HEK293 (cell line): ENCODE data around the gene SYCP2.
"Not testable (repeated sequence)": the region's sequence is repeated elsewhere in the genome, so short reads cannot be mapped to it uniquely, and the experiment has no call there.

Experiments used
- CTCF ChIA-PET: fragments of 350-600 bp; formaldehyde crosslinking; extraction: SDS; loops from one replicate; lab custom pipeline; 2021; ENCODE audit warnings: antibody characterized with exemption; lab: Yijun Ruan, JAX
- POLR2A ChIA-PET: fragments of 300-600 bp; formaldehyde crosslinking; extraction: SDS; loops from one replicate; lab custom pipeline; 2020; ENCODE audit warnings: antibody characterized with exemption, inconsistent platforms; lab: Yijun Ruan, JAX
- H3K27ac ChIP-seq: fragments of 200-500 bp; sonication (Bioruptor generic); 2 replicates; pipeline ENCODE4 v1.5.1; 2014; ENCODE audit warnings: low read depth, low read length, control low read depth, inconsistent platforms; ENCODE audit errors: extremely low read depth
- H3K36me3 ChIP-seq, 2 experiments: fragments of 200-500 bp in 1 of 2; sonication (Bioruptor generic) in 1 of 2; 1 replicate in 1 of 2; 2 replicates in 1 of 2; pipeline ENCODE4 v1.5.1; 2014 to 2017; ENCODE audit warnings: inconsistent platforms in 2 of 2, low read length in 2 of 2; ENCODE audit not compliant: control insufficient read depth in 2 of 2, insufficient read depth in 1 of 2
- H3K4me1 ChIP-seq: fragments of 200-500 bp; sonication (Bioruptor generic); 2 replicates; pipeline ENCODE4 v1.5.1; 2014; ENCODE audit warnings: mild to moderate bottlenecking, low read length, inconsistent platforms; ENCODE audit not compliant: control insufficient read depth, insufficient read depth
- H3K4me3 ChIP-seq: 2 replicates; pipeline ENCODE4 v1.5.1; 2011; ENCODE audit warnings: low read depth, mild to moderate bottlenecking, control low read depth, low read length, moderate library complexity
- H3K9me3 ChIP-seq: fragments of 200-500 bp; sonication (Bioruptor generic); 2 replicates; pipeline ENCODE4 v1.5.1; 2014; ENCODE audit warnings: low read depth, low read length, inconsistent platforms; ENCODE audit not compliant: control insufficient read depth, insufficient read depth
- KLF16 ChIP-seq: fragments of 450-650 bp; formaldehyde crosslinking; IDR thresholded peaks from 2 replicates; pipeline ENCODE4 v1.5.1; 2017; ENCODE audit warnings: missing biosample characterization, missing genetic modification characterization
- MZF1 ChIP-seq: fragments of 450-650 bp; formaldehyde crosslinking; IDR thresholded peaks from 2 replicates; pipeline ENCODE4 v1.5.1; 2017; ENCODE audit warnings: missing biosample characterization, missing genetic modification characterization, borderline replicate concordance
- PRDM4 ChIP-seq: fragments of 450-650 bp; formaldehyde crosslinking; IDR thresholded peaks from 2 replicates; pipeline ENCODE4 v1.5.1; 2017; ENCODE audit warnings: missing biosample characterization, missing genetic modification characterization
- SCRT1 ChIP-seq: fragments of 450-650 bp; formaldehyde crosslinking; IDR thresholded peaks from 2 replicates; pipeline ENCODE4 v1.5.1; 2016; ENCODE audit warnings: missing biosample characterization, missing genetic modification characterization, borderline replicate concordance
- SCRT2 ChIP-seq: fragments of 450-650 bp; formaldehyde crosslinking; IDR thresholded peaks from 2 replicates; pipeline ENCODE4 v1.5.1; 2016; ENCODE audit warnings: missing biosample characterization, missing genetic modification characterization
- TRIM28 ChIP-seq: IDR thresholded peaks from 2 replicates; pipeline ENCODE4 v1.6.1; 2011; ENCODE audit warnings: low read length, control low read depth, borderline replicate concordance
- ZNF146 ChIP-seq: fragments of 450-650 bp; formaldehyde crosslinking; IDR thresholded peaks from 2 replicates; pipeline ENCODE4 v1.5.1; 2016; ENCODE audit warnings: missing biosample characterization, missing genetic modification characterization
- ZNF302 ChIP-seq: fragments of 450-650 bp; formaldehyde crosslinking; IDR thresholded peaks from 2 replicates; pipeline ENCODE4 v1.5.1; 2016; ENCODE audit warnings: missing biosample characterization, missing genetic modification characterization, low read depth
- ZNF416 ChIP-seq: fragments of 450-650 bp; formaldehyde crosslinking; IDR thresholded peaks from 2 replicates; pipeline ENCODE4 v1.5.1; 2016; ENCODE audit warnings: missing biosample characterization, missing genetic modification characterization
- ZNF654 ChIP-seq: fragments of 450-650 bp; formaldehyde crosslinking; IDR thresholded peaks from 2 replicates; pipeline ENCODE4 v1.5.1; 2016; ENCODE audit warnings: low read depth, missing biosample characterization, missing genetic modification characterization

SYCP2 gene

GRCh38 chr20:59857966-59858365 lies 75.5 kb downstream of the SYCP2 start (continued):
- TF ChIP-seq ZNF302 (tag by site-specific recombination): no peak
- TF ChIP-seq ZNF416 (tag by site-specific recombination): no peak
- TF ChIP-seq PRDM4 (tag by site-specific recombination): no peak
- TF ChIP-seq, all 188 proteins: peak for 0

GRCh38 chr20:59856941-59857340 lies 76.5 kb downstream of the SYCP2 start:
- H3K27ac ChIP-seq, POLR2A ChIA-PET, H3K4me1 ChIP-seq, H3K9me3 ChIP-seq, CTCF ChIA-PET, H3K4me3 ChIP-seq, H3K36me3 ChIP-seq: not testable (repeated sequence)

GRCh38 chr20:59856526-59856925 lies 76.9 kb downstream of the SYCP2 start:
- peak; percentile 94 for TF ChIP-seq ZNF146 (tag by site-specific recombination)
- POLR2A ChIA-PET, H3K4me3 ChIP-seq, H3K9me3 ChIP-seq, H3K4me1 ChIP-seq, CTCF ChIA-PET, H3K36me3 ChIP-seq, H3K27ac ChIP-seq: not testable (repeated sequence)

- no peaks in the 10 kb centered on the region for H3K4me1 ChIP-seq
- POLR2A ChIA-PET: interaction anchor here (0.9 to 1.2 kb wide), 2 partner anchors 15 to 67 kb away, joined by 3 read pairs; no protein-coding TSS in a partner anchor
- no peaks in the 10 kb centered on the region for H3K9me3 ChIP-seq
- no peak overlapping the region for H3K27ac ChIP-seq
- H3K36me3 ChIP-seq: no peaks in the 10 kb centered on the region
- H3K4me3 ChIP-seq: no peak overlapping the region
- CTCF ChIA-PET: interaction anchor here (0.5 to 11.3 kb wide), 29 partner anchors 11 to 1063 kb away, joined by 3 to 233 read pairs (median 5); partner anchors contain the start of gene SYCP2
- TF ChIP-seq KLF16 (tag by site-specific recombination) (no peak), ZNF654 (tag by site-specific recombination) (peak; percentile 68)
These were observed 83.3 kb downstream of the SYCP2 start for GRCh38 chr20:59850018-59850641.

- TF ChIP-seq MZF1 (tag by site-specific recombination) (no peak), SCRT2 (tag by site-specific recombination) (peak; percentile 73), TRIM28 (no peak), PRDM4 (tag by site-specific recombination) (peak; percentile 51; the same call in 1 of the 2 replicates), SCRT1 (tag by site-specific recombination) (peak; percentile 23; the same call in 1 of the 2 replicates)
- Histone ChIP-seq H3K9me3 (no peaks in the 10 kb centered on the region), H3K4me3 (no peak overlapping the region), H3K36me3 (no peaks in the 10 kb centered on the region), H3K27ac (no peak overlapping the region), H3K4me1 (no peaks in the 10 kb centered on the region)
- POLR2A ChIA-PET: no interaction called here
- CTCF ChIA-PET: interaction anchor here (2.5 to 11.3 kb wide), 3 partner anchors 10 to 64 kb away, joined by 12 to 233 read pairs (median 94); no protein-coding TSS in a partner anchor
These were observed 85.3 kb downstream of the SYCP2 start for GRCh38 chr20:59848182-59848581.
